ENCODE results near the gene TXK. TPM values are rescaled to one million over a fixed set of nuclear protein-coding genes. Genes with fewer than 3 reads are reported as not detected.

TXK gene
- total RNA-seq, 1 experiment from 2014 or later = 1.7 TPM

DNA sequence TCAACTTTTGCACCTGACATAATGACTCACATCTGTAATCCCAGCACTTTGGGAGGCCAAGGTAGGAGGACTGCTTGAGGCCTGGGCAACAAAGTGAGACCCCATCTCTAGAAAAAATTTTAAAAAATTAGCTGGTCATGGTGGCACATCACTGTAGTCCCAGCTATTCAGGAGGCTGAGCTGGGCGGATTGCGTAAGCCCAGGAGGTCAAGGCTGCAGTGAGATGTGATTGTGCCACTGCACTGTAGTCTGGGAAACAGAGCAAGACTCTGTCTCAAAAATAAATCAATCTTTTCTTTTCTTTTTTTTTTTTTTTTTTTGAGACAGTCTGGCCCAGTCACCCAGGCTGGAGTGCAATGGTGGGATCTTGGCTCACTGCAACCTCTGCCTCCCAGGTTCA, 65.0 kb downstream of the TXK start:
- Mint-ChIP-seq H3K4me3 (ENCODE audit: unreplicated experiment) (no peak overlapping the region), H3K27me3 (ENCODE audit: insufficient read depth, unreplicated experiment) (no peaks in the 10 kb centered on the region), H3K27ac (ENCODE audit: unreplicated experiment) (no peak overlapping the region), H3K4me1 (ENCODE audit: low read depth, unreplicated experiment) (peaks cover 18% of the 10 kb centered on the region), H3K36me3 (ENCODE audit: insufficient read depth, unreplicated experiment) (peaks cover 9% of the 10 kb centered on the region), H3K9me3 (ENCODE audit: unreplicated experiment) (no peaks in the 10 kb centered on the region)
- Histone ChIP-seq H3K9me3 (no peaks in the 10 kb centered on the region), H3K4me1 (peaks cover 33% of the 10 kb centered on the region), H3K36me3 (ENCODE audit: control insufficient read depth, insufficient read depth, low read length) (no peaks in the 10 kb centered on the region), H3K4me3 (ENCODE audit: low read depth, low read length) (no peak overlapping the region), H3K27me3 (replicated peaks; ENCODE audit: control insufficient read depth, insufficient read depth, low read length) (no peaks in the 10 kb centered on the region)
- ChIA-PET CTCF (interaction anchor here (0.6 kb wide), 1 partner anchor 25 kb away, joined by 3 read pairs; no protein-coding TSS in a partner anchor), POLR2A (no interaction called here)
- intact Hi-C loops (cut with micrococcal nuclease; ENCODE audit: unreplicated experiment) = no loop called here
- no TSS peak for BruUV-seq (replicated peaks)
- no peak for DNase-seq
- TF ChIP-seq, protein P1, sequence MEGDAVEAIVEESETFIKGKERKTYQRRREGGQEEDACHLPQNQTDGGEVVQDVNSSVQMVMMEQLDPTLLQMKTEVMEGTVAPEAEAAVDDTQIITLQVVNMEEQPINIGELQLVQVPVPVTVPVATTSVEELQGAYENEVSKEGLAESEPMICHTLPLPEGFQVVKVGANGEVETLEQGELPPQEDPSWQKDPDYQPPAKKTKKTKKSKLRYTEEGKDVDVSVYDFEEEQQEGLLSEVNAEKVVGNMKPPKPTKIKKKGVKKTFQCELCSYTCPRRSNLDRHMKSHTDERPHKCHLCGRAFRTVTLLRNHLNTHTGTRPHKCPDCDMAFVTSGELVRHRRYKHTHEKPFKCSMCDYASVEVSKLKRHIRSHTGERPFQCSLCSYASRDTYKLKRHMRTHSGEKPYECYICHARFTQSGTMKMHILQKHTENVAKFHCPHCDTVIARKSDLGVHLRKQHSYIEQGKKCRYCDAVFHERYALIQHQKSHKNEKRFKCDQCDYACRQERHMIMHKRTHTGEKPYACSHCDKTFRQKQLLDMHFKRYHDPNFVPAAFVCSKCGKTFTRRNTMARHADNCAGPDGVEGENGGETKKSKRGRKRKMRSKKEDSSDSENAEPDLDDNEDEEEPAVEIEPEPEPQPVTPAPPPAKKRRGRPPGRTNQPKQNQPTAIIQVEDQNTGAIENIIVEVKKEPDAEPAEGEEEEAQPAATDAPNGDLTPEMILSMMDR (IDR thresholded peaks at IDR 0.05; ENCODE audit: insufficient read depth in 1 of 2, low read depth in 1 of 2, low read length in 1 of 2, severe bottlenecking in 1 of 2, unreplicated experiment in 1 of 2) = no peak

DNA sequence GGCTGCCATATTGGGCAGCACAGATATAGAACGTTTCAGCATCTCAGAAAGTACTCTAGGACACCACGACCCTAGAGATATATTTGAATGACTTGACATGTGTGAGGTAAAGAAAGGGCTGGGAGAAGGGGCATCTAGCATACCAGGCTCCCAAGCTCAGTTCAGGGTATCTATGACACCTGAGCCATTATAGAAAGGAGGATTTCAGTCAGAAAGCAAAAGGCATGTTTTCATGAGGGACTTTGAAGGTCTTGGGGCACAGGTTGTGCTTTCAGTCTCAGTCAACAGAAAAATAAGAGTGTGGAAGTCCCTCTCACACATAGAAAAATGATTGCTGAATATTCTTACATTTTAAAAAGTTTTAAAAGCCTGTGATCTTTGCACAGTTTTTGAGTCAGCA, 65.9 kb downstream of the TXK start:
- intact Hi-C loops (cut with micrococcal nuclease; ENCODE audit: unreplicated experiment) = no loop called here
- Mint-ChIP-seq H3K4me3 (ENCODE audit: unreplicated experiment) (no peak overlapping the region), H3K9me3 (ENCODE audit: unreplicated experiment) (no peaks in the 10 kb centered on the region), H3K27me3 (ENCODE audit: insufficient read depth, unreplicated experiment) (no peaks in the 10 kb centered on the region), H3K4me1 (ENCODE audit: low read depth, unreplicated experiment) (peaks cover 18% of the 10 kb centered on the region), H3K36me3 (ENCODE audit: insufficient read depth, unreplicated experiment) (peaks cover 9% of the 10 kb centered on the region), H3K27ac (ENCODE audit: unreplicated experiment) (no peak overlapping the region)
- TF ChIP-seq, protein P1 (IDR thresholded peaks at IDR 0.05; ENCODE audit: insufficient read depth in 1 of 2, low read depth in 1 of 2, low read length in 1 of 2, severe bottlenecking in 1 of 2, unreplicated experiment in 1 of 2) = no peak
- ChIA-PET POLR2A (no interaction called here), CTCF (no interaction called here)
- BruUV-seq (replicated peaks) = no TSS peak
- Histone ChIP-seq H3K36me3 (ENCODE audit: control insufficient read depth, insufficient read depth, low read length) (no peaks in the 10 kb centered on the region), H3K4me3 (ENCODE audit: low read depth, low read length) (no peak overlapping the region), H3K4me1 (peaks cover 30% of the 10 kb centered on the region), H3K27me3 (replicated peaks; ENCODE audit: control insufficient read depth, insufficient read depth, low read length) (no peaks in the 10 kb centered on the region), H3K9me3 (no peaks in the 10 kb centered on the region)
- no peak for DNase-seq

DNA sequence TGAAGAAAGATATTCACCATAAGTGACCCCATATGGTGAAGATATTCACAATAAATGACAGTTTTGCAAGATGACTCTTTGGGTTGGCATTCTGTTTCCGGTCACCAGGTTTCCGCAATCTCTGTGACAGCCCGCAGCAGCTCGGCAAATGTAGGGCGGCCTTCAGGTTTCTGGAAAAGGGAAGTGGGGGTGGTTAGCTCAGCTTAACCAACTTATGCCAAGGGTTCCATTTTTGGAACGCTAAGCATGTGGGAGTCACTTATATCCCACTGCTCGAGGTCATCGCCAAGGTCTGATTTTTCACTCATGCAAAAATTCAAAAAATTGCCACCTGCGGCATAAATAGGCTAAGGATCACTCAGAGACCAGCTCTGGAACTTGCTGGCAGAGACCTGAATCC, 66.5 kb downstream of the TXK start:
- peaks cover 9% of the 10 kb centered on the region for H3K36me3 Mint-ChIP-seq (ENCODE audit: insufficient read depth, unreplicated experiment)
- H3K27me3 Mint-ChIP-seq (ENCODE audit: insufficient read depth, unreplicated experiment) = no peaks in the 10 kb centered on the region
- TF ChIP-seq, protein P1 (IDR thresholded peaks at IDR 0.05; ENCODE audit: insufficient read depth in 1 of 2, low read depth in 1 of 2, low read length in 1 of 2, severe bottlenecking in 1 of 2, unreplicated experiment in 1 of 2) = no peak
- Histone ChIP-seq H3K4me3 (ENCODE audit: low read depth, low read length) (no peak overlapping the region), H3K27me3 (replicated peaks; ENCODE audit: control insufficient read depth, insufficient read depth, low read length) (no peaks in the 10 kb centered on the region), H3K9me3 (no peaks in the 10 kb centered on the region; the same call in 1 of the 2 replicates), H3K36me3 (ENCODE audit: control insufficient read depth, insufficient read depth, low read length) (no peaks in the 10 kb centered on the region), H3K4me1 (peaks cover 27% of the 10 kb centered on the region)
- no peak overlapping the region for H3K4me3 Mint-ChIP-seq (ENCODE audit: unreplicated experiment)
- DNase-seq = no peak
- intact Hi-C loops (cut with micrococcal nuclease; ENCODE audit: unreplicated experiment) = no loop called here
- POLR2A ChIA-PET = no interaction called here
- peaks cover 16% of the 10 kb centered on the region for H3K4me1 Mint-ChIP-seq (ENCODE audit: low read depth, unreplicated experiment)
- no peaks in the 10 kb centered on the region for H3K9me3 Mint-ChIP-seq (ENCODE audit: unreplicated experiment)
- CTCF ChIA-PET = no interaction called here
- H3K27ac Mint-ChIP-seq (ENCODE audit: unreplicated experiment) = no peak overlapping the region
- BruUV-seq (replicated peaks) = no TSS peak
